ENCODE data around the gene HOXA6.

The HOXA6 gene

GRCh38 chr7:27158436-27159265, 11.1 kb upstream of the HOXA6 start:
- H3K27ac ChIP-seq (replicated peaks) = no peak overlapping the region
- no peak for DNase-seq (ENCODE audit: low read depth in 1 of 2, low spot score in 1 of 2)
- peaks cover 57% of the 10 kb centered on the region for H3K27me3 ChIP-seq (ENCODE audit: insufficient read depth, poor library complexity, severe bottlenecking)
- no peak overlapping the region for H3K4me3 ChIP-seq (replicated peaks; ENCODE audit: insufficient read depth, low read length)
- no peak for TF ChIP-seq GABPA (IDR thresholded peaks at IDR 0.05; ENCODE audit: low read depth)
- no peak for TF ChIP-seq CTCF (IDR thresholded peaks at IDR 0.05; ENCODE audit: insufficient read depth, low read length)
- TF ChIP-seq POLR2AphosphoS5 (IDR thresholded peaks at IDR 0.05; ENCODE audit: low read depth) = no peak
- no peak for TF ChIP-seq SPI1 (IDR thresholded peaks at IDR 0.05; ENCODE audit: borderline replicate concordance, low read depth)
- TF ChIP-seq REST (IDR thresholded peaks at IDR 0.05; ENCODE audit: insufficient replicate concordance, low read depth) = no peak

GRCh38 chr7:27157702-27158431, 10.3 kb upstream of the HOXA6 start:
- no peak for DNase-seq (ENCODE audit: low read depth in 1 of 2, low spot score in 1 of 2)
- TF ChIP-seq SPI1 (IDR thresholded peaks at IDR 0.05; ENCODE audit: borderline replicate concordance, low read depth) = no peak
- TF ChIP-seq REST (IDR thresholded peaks at IDR 0.05; ENCODE audit: insufficient replicate concordance, low read depth) = no peak
- no peak for TF ChIP-seq GABPA (IDR thresholded peaks at IDR 0.05; ENCODE audit: low read depth)
- TF ChIP-seq CTCF (IDR thresholded peaks at IDR 0.05; ENCODE audit: insufficient read depth, low read length) = no peak
- TF ChIP-seq POLR2AphosphoS5 (IDR thresholded peaks at IDR 0.05; ENCODE audit: low read depth) = no peak
- H3K4me3 ChIP-seq (replicated peaks; ENCODE audit: insufficient read depth, low read length) = no peak overlapping the region
- H3K27ac ChIP-seq (replicated peaks) = no peak overlapping the region
- H3K27me3 ChIP-seq (ENCODE audit: insufficient read depth, poor library complexity, severe bottlenecking) = peaks cover 62% of the 10 kb centered on the region

GRCh38 chr7:27156916-27157701, 9.5 kb upstream of the HOXA6 start:
- no peak for DNase-seq (ENCODE audit: low read depth in 1 of 2, low spot score in 1 of 2)
- Histone ChIP-seq H3K27ac (replicated peaks) (no peak overlapping the region), H3K4me3 (replicated peaks; ENCODE audit: insufficient read depth, low read length) (no peak overlapping the region; the same call in 1 of the 2 replicates), H3K27me3 (ENCODE audit: insufficient read depth, poor library complexity, severe bottlenecking) (peaks cover 68% of the 10 kb centered on the region)
- TF ChIP-seq GABPA (IDR thresholded peaks at IDR 0.05; ENCODE audit: low read depth) (no peak), SPI1 (IDR thresholded peaks at IDR 0.05; ENCODE audit: borderline replicate concordance, low read depth) (no peak), CTCF (IDR thresholded peaks at IDR 0.05; ENCODE audit: insufficient read depth, low read length) (no peak), REST (IDR thresholded peaks at IDR 0.05; ENCODE audit: insufficient replicate concordance, low read depth) (no peak), POLR2AphosphoS5 (IDR thresholded peaks at IDR 0.05; ENCODE audit: low read depth) (no peak)
